SU-DHL-6 (cell line): Measurements from ENCODE around the gene FUT9.

Source experiments
- CTCF ChIP-seq: fragments of 200-600 bp; sonication (generic); IDR thresholded peaks from one replicate; pipeline ENCODE4 v1.5.1; 2017; ENCODE audit warnings: antibody characterized with exemption, mild to moderate bottlenecking, low read length, moderate library complexity; ENCODE audit not compliant: insufficient read depth, poor library complexity, severe bottlenecking
- EZH2phosphoT487 ChIP-seq: fragments of 200-600 bp; sonication (generic), shearing (Covaris generic); conservative IDR thresholded peaks from 2 replicates; pipeline ENCODE4 v1.6.1; 2018; ENCODE audit warnings: mild to moderate bottlenecking, antibody characterized with exemption, low read length, moderate library complexity, mixed read lengths

- TF ChIP-seq CTCF = no peak
- TF ChIP-seq EZH2phosphoT487 = no peak
Observed at GRCh38 chr6:95978230-95978629, 37.5 kb upstream of the FUT9 start.
